Cardiac muscle cell (in vitro differentiated cells and primary cell): ENCODE measurements around the gene IFITM5. TPM values are rescaled to one million over a fixed set of nuclear protein-coding genes. Genes with fewer than 3 reads are reported as not detected.
"Not testable (repeated sequence)": the region's sequence is repeated elsewhere in the genome, so short reads cannot be mapped to it uniquely, and the experiment has no call there.

Experiments used
- DNase-seq, 2 donors: peaks; one replicate each; pipeline versions ENCODE4 v3.0.0 to v3.0.0-alpha.2; 2010 to 2017; ENCODE audit warnings: low read depth in 1 of 2, low spot score in 1 of 2
- H3K27ac ChIP-seq: fragments of 200-600 bp; sonication (generic); 2 replicates; pipeline ENCODE4 v1.5.1; 2016
- H3K27me3 ChIP-seq: fragments of 200-600 bp; sonication (generic); 2 replicates; pipeline ENCODE4 v1.6.0; 2016; ENCODE audit warnings: control low read depth
- H3K36me3 ChIP-seq: fragments of 200-600 bp; sonication (generic); 2 replicates; pipeline ENCODE4 v1.5.1; 2016; ENCODE audit warnings: control low read depth
- H3K4me1 ChIP-seq: fragments of 200-600 bp; sonication (generic); 2 replicates; pipeline ENCODE4 v1.8.1; 2017; ENCODE audit warnings: low read depth, mild to moderate bottlenecking, mixed run types
- H3K4me3 ChIP-seq: fragments of 200-600 bp; sonication (generic); 2 replicates; pipeline ENCODE4 v1.5.1; 2016; ENCODE audit warnings: mild to moderate bottlenecking
- H3K9me3 ChIP-seq: fragments of 200-600 bp; sonication (generic); 2 replicates; pipeline ENCODE4 v1.5.1; 2017; ENCODE audit warnings: low read depth, mild to moderate bottlenecking, control low read depth
- polyA plus RNA-seq: library from polyadenylated mRNA; unstranded; fragments of >200 nt; fragmentation: Nextera tagmentation; extraction: Ambion mirVana; gene quantifications from 2 replicates; pipeline ENCODE4 v1.2.1, GENCODE V29; 2016
- total RNA-seq: library from RNA; depleted of rRNA; stranded (reverse); fragments of >200 nt; gene quantifications from 2 replicates; pipeline ENCODE4 v1.2.3, GENCODE V29; 2016
- TF ChIP-seq, protein P1 (sequence below): IDR thresholded peaks from 2 replicates; pipeline ENCODE4 v1.5.1; 2012; ENCODE audit warnings: low read depth, mild to moderate bottlenecking, low read length

IFITM5 gene
- total and polyA plus RNA-seq, 2 experiments from 2014 or later, result not detected

DNA sequence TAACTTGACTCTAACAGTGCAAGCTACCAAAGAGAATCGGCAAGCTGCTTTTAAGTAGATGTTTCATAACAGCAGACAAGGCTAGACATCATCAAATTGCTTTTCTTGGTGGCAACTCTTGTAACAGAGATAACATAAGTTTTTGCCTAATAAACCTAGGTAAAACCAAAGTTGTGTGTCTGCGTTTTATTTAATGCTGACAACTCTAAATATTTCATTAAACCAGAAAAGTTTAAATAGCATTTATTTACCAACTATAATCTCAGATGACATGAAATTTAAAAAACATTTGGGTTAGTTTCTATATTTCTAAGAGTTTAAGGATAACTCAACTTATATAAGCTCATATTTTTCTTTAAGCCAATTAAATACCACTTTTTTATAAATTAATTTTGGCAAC is 40.6 kb upstream of the IFITM5 start:
- Histone ChIP-seq H3K27me3 (no peaks in the 10 kb centered on the region), H3K36me3 (no peaks in the 10 kb centered on the region), H3K4me3 (no peak overlapping the region), H3K9me3 (no peaks in the 10 kb centered on the region), H3K4me1 (peaks cover 9% of the 10 kb centered on the region), H3K27ac (no peak overlapping the region)
- no peak for DNase-seq
- TF ChIP-seq, protein P1, sequence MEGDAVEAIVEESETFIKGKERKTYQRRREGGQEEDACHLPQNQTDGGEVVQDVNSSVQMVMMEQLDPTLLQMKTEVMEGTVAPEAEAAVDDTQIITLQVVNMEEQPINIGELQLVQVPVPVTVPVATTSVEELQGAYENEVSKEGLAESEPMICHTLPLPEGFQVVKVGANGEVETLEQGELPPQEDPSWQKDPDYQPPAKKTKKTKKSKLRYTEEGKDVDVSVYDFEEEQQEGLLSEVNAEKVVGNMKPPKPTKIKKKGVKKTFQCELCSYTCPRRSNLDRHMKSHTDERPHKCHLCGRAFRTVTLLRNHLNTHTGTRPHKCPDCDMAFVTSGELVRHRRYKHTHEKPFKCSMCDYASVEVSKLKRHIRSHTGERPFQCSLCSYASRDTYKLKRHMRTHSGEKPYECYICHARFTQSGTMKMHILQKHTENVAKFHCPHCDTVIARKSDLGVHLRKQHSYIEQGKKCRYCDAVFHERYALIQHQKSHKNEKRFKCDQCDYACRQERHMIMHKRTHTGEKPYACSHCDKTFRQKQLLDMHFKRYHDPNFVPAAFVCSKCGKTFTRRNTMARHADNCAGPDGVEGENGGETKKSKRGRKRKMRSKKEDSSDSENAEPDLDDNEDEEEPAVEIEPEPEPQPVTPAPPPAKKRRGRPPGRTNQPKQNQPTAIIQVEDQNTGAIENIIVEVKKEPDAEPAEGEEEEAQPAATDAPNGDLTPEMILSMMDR, result no peak

DNA sequence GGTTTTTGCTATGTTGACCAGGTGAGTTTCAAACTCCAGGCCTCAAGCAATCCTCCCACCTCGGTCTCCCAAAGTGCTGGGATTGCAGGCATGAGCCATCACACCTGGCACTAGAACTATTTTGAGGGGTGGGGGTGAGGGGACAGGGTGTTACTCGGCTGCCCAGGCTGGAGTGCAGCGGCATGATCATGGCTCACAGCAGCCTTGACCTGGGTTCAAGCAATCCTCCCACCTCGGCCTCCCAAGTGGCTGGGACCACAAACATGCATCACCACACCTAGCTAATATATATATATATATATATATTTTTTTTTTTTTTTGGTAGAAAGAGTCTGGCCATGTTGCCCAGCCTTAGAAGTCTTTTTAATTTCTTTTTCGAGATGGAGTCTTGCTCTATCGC is 38.4 kb upstream of the IFITM5 start:
- peaks cover 21% of the 10 kb centered on the region for H3K4me1 ChIP-seq
- no peaks in the 10 kb centered on the region for H3K27me3 ChIP-seq
- no peaks in the 10 kb centered on the region for H3K9me3 ChIP-seq
- no peak for DNase-seq
- H3K4me3 ChIP-seq, result no peak overlapping the region
- H3K36me3 ChIP-seq, result no peaks in the 10 kb centered on the region
- H3K27ac ChIP-seq, result no peak overlapping the region
- TF ChIP-seq, protein P1, result no peak

DNA sequence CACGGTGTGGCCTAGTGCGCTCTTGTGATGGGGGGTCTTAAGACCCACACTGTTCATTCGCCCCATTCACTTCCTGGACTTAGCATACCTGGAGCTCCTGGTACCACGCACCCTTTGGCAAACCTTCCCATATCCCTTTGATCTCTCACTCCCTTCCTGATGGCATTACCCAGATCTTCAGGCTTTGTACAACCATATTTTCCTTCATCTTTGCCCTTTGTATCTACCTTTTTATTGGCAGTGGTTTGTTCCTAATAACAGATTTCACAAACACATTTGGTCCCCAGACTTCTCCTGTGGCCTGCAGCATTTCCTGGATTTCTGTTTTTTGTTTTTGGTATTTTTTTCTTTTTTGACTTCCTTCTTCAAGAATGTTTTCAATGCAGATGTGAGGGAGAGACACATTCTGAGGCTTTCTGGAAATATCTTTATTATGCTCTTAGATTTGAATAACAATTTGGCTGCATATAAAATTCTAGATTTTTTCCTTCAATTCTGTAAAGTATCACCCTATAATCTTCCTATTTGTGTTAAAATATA is 37.4 kb upstream of the IFITM5 start:
- no peaks in the 10 kb centered on the region for H3K9me3 ChIP-seq
- no peak for DNase-seq
- H3K36me3 ChIP-seq, result no peaks in the 10 kb centered on the region
- H3K4me3 ChIP-seq, result no peak overlapping the region
- no peaks in the 10 kb centered on the region for H3K27me3 ChIP-seq
- TF ChIP-seq, protein P1, result no peak
- H3K27ac ChIP-seq, result peak overlapping the region; percentile 77
- H3K4me1 ChIP-seq, result peaks cover 21% of the 10 kb centered on the region

DNA sequence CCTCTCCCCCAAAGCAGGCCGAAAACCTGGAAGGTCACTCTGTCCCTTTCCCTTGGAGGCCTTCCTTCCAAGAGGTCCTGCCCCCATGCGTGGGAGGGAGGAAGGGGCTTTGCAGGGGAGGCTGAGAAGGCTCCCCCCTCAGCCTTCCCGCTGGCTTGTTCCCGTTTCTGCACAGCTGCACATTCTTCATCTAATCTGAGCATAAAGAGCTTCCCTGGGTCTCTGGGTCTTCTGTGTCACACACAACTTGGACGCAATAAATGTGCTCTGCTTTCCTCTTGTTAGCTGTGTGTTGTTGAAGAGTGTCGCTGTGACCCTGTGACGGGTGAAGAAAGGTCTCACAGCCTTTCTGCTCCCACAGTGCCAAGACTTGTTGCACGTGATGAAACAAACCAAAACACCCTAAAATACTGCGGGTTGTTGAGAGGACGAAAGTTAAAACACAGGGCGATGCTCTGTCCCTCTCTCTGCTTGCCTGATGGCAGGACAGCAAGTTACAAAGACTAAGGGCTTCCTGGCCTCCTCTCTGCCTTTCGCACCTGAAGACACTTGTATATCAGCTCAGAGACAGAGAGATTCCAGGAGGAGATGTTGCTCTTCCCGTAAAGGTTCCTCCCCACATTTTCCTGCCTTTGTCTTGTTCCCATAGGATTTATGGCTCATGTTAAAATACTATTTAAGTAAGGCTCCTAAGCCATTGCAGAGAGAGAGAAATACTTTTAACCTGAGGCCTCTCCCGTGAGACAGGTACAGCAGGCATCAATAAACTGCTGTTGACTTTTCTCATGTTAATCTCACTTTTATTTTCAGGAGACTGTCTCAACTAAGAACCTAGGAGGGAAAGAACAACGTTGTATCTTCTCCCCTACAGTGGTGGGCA is 36.7 kb upstream of the IFITM5 start:
- Histone ChIP-seq H3K27ac (peak overlapping the region; percentile 77), H3K4me3 (no peak overlapping the region), H3K27me3 (no peaks in the 10 kb centered on the region), H3K9me3 (no peaks in the 10 kb centered on the region), H3K4me1 (peaks cover 21% of the 10 kb centered on the region), H3K36me3 (no peaks in the 10 kb centered on the region)
- TF ChIP-seq, protein P1, result no peak
- peak in 1 of 2 donors; percentile 76 for DNase-seq

DNA sequence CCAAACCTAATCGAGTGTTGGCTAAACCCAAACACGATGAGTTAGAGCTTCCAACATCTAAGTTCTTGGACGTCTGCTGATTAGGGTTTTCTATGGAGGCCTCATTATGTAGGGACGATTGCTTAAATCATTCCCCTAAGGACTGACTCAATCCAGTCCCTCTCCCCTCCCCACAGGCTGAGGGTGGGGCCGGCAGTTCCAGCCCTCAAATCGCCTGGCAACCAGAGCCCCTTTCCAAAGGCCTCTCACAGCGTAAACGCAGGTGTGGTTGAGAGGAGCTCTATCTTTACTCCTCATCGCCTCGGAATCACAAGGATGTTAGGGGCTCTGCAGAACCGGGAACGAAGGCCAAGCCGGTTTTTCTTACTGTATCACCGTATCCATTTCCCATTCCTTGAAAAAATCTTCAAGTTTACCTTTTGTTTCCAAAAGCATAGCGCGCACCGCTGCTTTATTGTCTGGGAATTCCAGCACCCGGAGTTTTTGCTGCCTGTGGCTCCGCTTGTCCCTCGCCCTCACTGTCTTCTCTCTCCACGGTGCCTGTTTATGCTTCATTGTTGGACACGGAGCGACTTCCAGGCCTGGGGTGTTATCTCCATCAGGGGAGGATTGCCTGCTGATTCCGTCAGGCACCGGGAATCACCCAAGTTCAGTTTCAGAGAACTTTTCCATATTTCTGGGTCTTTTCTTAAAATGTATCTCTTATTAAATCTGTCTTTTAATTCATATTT is 35.1 kb upstream of the IFITM5 start:
- H3K36me3 ChIP-seq, result no peaks in the 10 kb centered on the region
- H3K9me3 ChIP-seq, result no peaks in the 10 kb centered on the region
- peak; percentile 39 to 87 for DNase-seq
- no peak overlapping the region for H3K4me3 ChIP-seq
- TF ChIP-seq, protein P1, result no peak
- H3K4me1 ChIP-seq, result peaks cover 21% of the 10 kb centered on the region
- peak overlapping the region; percentile 54 for H3K27ac ChIP-seq
- H3K27me3 ChIP-seq, result no peaks in the 10 kb centered on the region

DNA sequence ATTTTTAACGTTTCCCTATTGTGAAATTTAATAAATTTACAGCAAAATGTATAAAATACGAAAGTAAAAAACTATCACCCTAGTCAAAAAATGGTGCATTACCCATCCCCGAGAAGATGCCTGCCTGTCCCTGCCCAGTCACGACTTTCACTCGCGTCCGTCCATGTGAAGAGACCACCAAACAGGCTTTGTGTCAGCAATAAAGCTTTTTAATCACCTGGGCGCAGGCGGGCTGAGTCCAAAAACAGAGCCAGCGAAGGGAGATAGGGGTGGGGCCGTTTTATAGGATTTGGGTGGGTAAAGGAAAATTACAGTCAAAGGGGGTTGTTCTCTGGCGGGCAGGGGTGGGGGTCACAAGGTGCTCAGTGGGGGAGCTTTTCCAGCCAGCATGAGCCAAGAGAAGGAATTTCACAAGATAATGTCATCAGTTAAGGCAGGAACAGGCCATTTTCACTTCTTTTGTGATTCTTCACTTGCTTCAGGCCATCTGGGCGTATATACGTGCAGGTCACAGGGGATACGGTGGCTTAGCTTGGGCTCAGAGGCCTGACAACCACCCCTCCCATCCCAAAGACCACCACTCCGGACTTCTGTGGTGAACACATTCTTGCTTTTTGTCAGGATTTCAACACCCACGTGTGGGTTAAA is 34.4 kb upstream of the IFITM5 start:
- H3K36me3 ChIP-seq, H3K4me3 ChIP-seq, H3K27me3 ChIP-seq, DNase-seq, H3K9me3 ChIP-seq: not testable (repeated sequence)
- Histone ChIP-seq H3K27ac (peak overlapping the region; percentile 54), H3K4me1 (peaks cover 21% of the 10 kb centered on the region)
